ENCODE results near the gene POLR3C.

POLR3C gene

GRCh38 chr1:145823565-145824498 lies at the start of gene POLR3C, which contains the start of gene RNF115:
Gene POLR3C, plus strand, starts transcription at chr1:145824200. Its CDS starts 1,577 bp downstream, at chr1:145825777.
Gene RNF115, minus strand, starts transcription at chr1:145824095. Its CDS starts 222 bp downstream, at chr1:145823873.
- peak; percentile 46 for DNase-seq (ENCODE audit: low read depth)
- TF ChIP-seq CTCF (conservative IDR thresholded peaks at IDR 0.05; ENCODE audit: low read depth, low read length): no peak
- H3K4me3 ChIP-seq (ENCODE audit: low read length): peak within 1 kb of the TSS; percentile 96

- TF ChIP-seq CTCF (conservative IDR thresholded peaks at IDR 0.05; ENCODE audit: low read depth, low read length): no peak
- DNase-seq (ENCODE audit: low read depth): no peak
Measured at GRCh38 chr1:145777357-145778145, 46.4 kb upstream of the POLR3C start.

GRCh38 chr1:145778146-145778540 lies 45.9 kb upstream of the POLR3C start:
- H3K4me3 ChIP-seq (ENCODE audit: low read length): no peak overlapping the region
- DNase-seq (ENCODE audit: low read depth): no peak
- no peak for TF ChIP-seq CTCF (conservative IDR thresholded peaks at IDR 0.05; ENCODE audit: low read depth, low read length)

More at GRCh38 chr1:145777357-145778145, 46.4 kb upstream of the POLR3C start:
- H3K4me3 ChIP-seq (ENCODE audit: low read length): no peak overlapping the region

- no peak overlapping the region for H3K4me3 ChIP-seq (ENCODE audit: low read length)
- DNase-seq (ENCODE audit: low read depth): peak; percentile 42
- no peak for TF ChIP-seq CTCF (conservative IDR thresholded peaks at IDR 0.05; ENCODE audit: low read depth, low read length)
Measured at GRCh38 chr1:145782272-145783099, 41.5 kb upstream of the POLR3C start.

GRCh38 chr1:145784409-145784808 lies 39.6 kb upstream of the POLR3C start:
- no peak for TF ChIP-seq CTCF (conservative IDR thresholded peaks at IDR 0.05; ENCODE audit: low read depth, low read length)
- no peak for DNase-seq (ENCODE audit: low read depth)
- no peak overlapping the region for H3K4me3 ChIP-seq (ENCODE audit: low read length)

- no peak overlapping the region for H3K4me3 ChIP-seq (ENCODE audit: low read length)
- no peak for DNase-seq (ENCODE audit: low read depth)
- no peak for TF ChIP-seq CTCF (conservative IDR thresholded peaks at IDR 0.05; ENCODE audit: low read depth, low read length)
Measured at GRCh38 chr1:145785547-145785946, 38.5 kb upstream of the POLR3C start.
